Measurements from ENCODE around the gene TNFAIP1.
"Not testable (repeated sequence)": the region's sequence is repeated elsewhere in the genome, so short reads cannot be mapped to it uniquely, and the experiment has no call there.

TNFAIP1 gene

GRCh38 chr17:28338056-28338768, 2.7 kb downstream of the TNFAIP1 start:
- Histone ChIP-seq H3K4me1 (ENCODE audit: control insufficient read depth, insufficient read depth, low read length, unreplicated experiment) (peaks cover 32% of the 10 kb centered on the region), H2AFZ (ENCODE audit: low read length, unreplicated experiment) (no peak overlapping the region), H3K27me3 (ENCODE audit: insufficient read depth, low read length) (no peaks in the 10 kb centered on the region), H3K27ac (ENCODE audit: low read depth, low read length) (peak overlapping the region; percentile 45), H3K4me3 (ENCODE audit: low read depth, low read length) (no peak overlapping the region), H3K79me2 (ENCODE audit: control insufficient read depth, insufficient read depth, low read length, unreplicated experiment) (peaks cover 56% of the 10 kb centered on the region), H3K36me3 (ENCODE audit: insufficient read depth, low read length) (peaks cover 13% of the 10 kb centered on the region; the same call in 1 of the 2 replicates)

DNA sequence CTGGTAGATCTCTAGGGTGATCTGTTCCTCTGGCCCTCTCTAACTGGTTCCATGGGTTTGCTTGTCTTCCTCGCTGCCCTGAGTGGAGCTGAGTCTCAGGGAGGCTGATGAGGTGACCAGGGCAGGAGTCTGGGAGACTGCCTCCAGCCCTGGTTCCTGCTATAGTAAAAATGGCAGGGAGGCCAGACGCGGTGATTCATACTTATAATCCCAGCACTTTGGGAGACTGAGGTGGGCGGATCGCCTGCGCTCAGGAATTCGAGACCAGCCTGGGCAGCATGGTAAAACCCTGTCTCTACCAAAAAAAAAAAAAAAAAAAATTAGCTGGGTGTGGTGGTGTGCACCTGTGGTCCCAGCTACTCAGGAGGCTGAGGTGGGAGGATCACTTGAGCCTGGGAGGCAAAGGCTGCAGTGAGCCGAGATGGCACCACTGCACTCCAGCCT, 3.2 kb downstream of the TNFAIP1 start:
- peaks cover 32% of the 10 kb centered on the region for H3K4me1 ChIP-seq (ENCODE audit: control insufficient read depth, insufficient read depth, low read length, unreplicated experiment)
- H3K79me2 ChIP-seq (ENCODE audit: control insufficient read depth, insufficient read depth, low read length, unreplicated experiment) = peaks cover 50% of the 10 kb centered on the region
- peak overlapping the region; percentile 45 for H3K27ac ChIP-seq (ENCODE audit: low read depth, low read length)
- H3K36me3 ChIP-seq (ENCODE audit: insufficient read depth, low read length) = peaks cover 14% of the 10 kb centered on the region; the same call in 1 of the 2 replicates
- H3K4me3 ChIP-seq (ENCODE audit: low read depth, low read length); H2AFZ ChIP-seq (ENCODE audit: low read length, unreplicated experiment); H3K27me3 ChIP-seq (ENCODE audit: insufficient read depth, low read length): not testable (repeated sequence)

GRCh38 chr17:28339431-28339830, 3.9 kb downstream of the TNFAIP1 start:
- peaks cover 25% of the 10 kb centered on the region for H3K4me1 ChIP-seq (ENCODE audit: control insufficient read depth, insufficient read depth, low read length, unreplicated experiment)
- no peak overlapping the region for H3K4me3 ChIP-seq (ENCODE audit: low read depth, low read length)
- H2AFZ ChIP-seq (ENCODE audit: low read length, unreplicated experiment) = no peak overlapping the region
- H3K36me3 ChIP-seq (ENCODE audit: insufficient read depth, low read length) = peaks cover 21% of the 10 kb centered on the region; the same call in 1 of the 2 replicates
- H3K79me2 ChIP-seq (ENCODE audit: control insufficient read depth, insufficient read depth, low read length, unreplicated experiment) = peaks cover 44% of the 10 kb centered on the region
- H3K27me3 ChIP-seq (ENCODE audit: insufficient read depth, low read length) = no peaks in the 10 kb centered on the region
- H3K27ac ChIP-seq (ENCODE audit: low read depth, low read length) = no peak overlapping the region

GRCh38 chr17:28340374-28340773, 4.8 kb downstream of the TNFAIP1 start:
- Histone ChIP-seq H3K79me2 (ENCODE audit: control insufficient read depth, insufficient read depth, low read length, unreplicated experiment) (peaks cover 37% of the 10 kb centered on the region), H3K4me3 (ENCODE audit: low read depth, low read length) (no peak overlapping the region), H3K27me3 (ENCODE audit: insufficient read depth, low read length) (no peaks in the 10 kb centered on the region), H3K4me1 (ENCODE audit: control insufficient read depth, insufficient read depth, low read length, unreplicated experiment) (peaks cover 24% of the 10 kb centered on the region), H3K27ac (ENCODE audit: low read depth, low read length) (no peak overlapping the region), H2AFZ (ENCODE audit: low read length, unreplicated experiment) (no peak overlapping the region), H3K36me3 (ENCODE audit: insufficient read depth, low read length) (peaks cover 29% of the 10 kb centered on the region)

GRCh38 chr17:28341516-28341915, 6.0 kb downstream of the TNFAIP1 start:
- Histone ChIP-seq H3K79me2 (ENCODE audit: control insufficient read depth, insufficient read depth, low read length, unreplicated experiment) (peaks cover 31% of the 10 kb centered on the region), H3K4me1 (ENCODE audit: control insufficient read depth, insufficient read depth, low read length, unreplicated experiment) (peaks cover 33% of the 10 kb centered on the region), H3K4me3 (ENCODE audit: low read depth, low read length) (no peak overlapping the region), H3K27me3 (ENCODE audit: insufficient read depth, low read length) (no peaks in the 10 kb centered on the region), H3K27ac (ENCODE audit: low read depth, low read length) (no peak overlapping the region), H3K36me3 (ENCODE audit: insufficient read depth, low read length) (peaks cover 34% of the 10 kb centered on the region), H2AFZ (ENCODE audit: low read length, unreplicated experiment) (no peak overlapping the region)

DNA sequence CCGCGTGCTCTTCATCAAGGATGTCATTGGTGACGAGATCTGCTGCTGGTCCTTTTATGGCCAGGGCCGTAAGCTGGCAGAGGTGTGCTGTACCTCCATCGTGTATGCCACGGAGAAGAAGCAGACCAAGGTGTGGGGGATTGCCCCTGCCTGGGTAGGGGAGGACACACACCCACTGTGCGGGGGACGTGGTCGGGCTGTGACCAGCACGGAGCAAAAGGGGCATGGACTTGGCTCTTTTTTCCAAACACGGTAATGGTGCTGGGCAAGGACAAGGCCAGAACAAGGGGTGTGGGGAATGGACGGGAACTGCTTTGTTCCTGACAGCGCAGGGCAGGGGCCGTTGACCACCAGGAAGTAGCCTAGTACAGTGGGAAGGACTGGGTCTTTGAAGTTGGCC, 6.8 kb downstream of the TNFAIP1 start:
- no peak overlapping the region for H3K4me3 ChIP-seq (ENCODE audit: low read depth, low read length)
- H3K36me3 ChIP-seq (ENCODE audit: insufficient read depth, low read length) = peaks cover 36% of the 10 kb centered on the region
- H3K27ac ChIP-seq (ENCODE audit: low read depth, low read length) = no peak overlapping the region
- H3K27me3 ChIP-seq (ENCODE audit: insufficient read depth, low read length) = no peaks in the 10 kb centered on the region
- H2AFZ ChIP-seq (ENCODE audit: low read length, unreplicated experiment) = no peak overlapping the region
- H3K79me2 ChIP-seq (ENCODE audit: control insufficient read depth, insufficient read depth, low read length, unreplicated experiment) = peaks cover 23% of the 10 kb centered on the region
- peaks cover 35% of the 10 kb centered on the region for H3K4me1 ChIP-seq (ENCODE audit: control insufficient read depth, insufficient read depth, low read length, unreplicated experiment)

DNA sequence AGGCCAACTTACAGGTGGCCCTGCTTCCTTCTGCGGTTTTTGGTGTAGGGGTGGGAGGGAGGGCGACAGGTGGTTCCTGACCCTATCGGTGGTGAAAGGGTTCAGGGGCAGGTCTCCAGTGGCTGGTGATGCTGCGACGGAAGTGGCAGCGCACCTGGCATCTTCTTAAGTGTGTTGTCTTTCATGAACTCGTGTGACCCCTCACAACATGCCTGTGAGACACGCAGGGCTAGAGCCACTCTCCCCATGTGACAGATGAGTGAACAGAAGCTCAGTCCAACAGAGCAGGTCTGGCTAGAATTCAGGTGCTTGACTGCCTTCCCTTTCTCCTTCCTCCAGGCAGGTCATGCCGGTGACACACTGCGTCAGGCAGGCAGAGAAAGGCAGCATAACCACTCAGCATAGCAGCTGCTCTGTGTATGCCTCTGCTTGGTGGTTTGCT, 8.0 kb downstream of the TNFAIP1 start:
- H3K79me2 ChIP-seq (ENCODE audit: control insufficient read depth, insufficient read depth, low read length, unreplicated experiment) = peaks cover 12% of the 10 kb centered on the region
- no peak overlapping the region for H3K4me3 ChIP-seq (ENCODE audit: low read depth, low read length)
- H3K27me3 ChIP-seq (ENCODE audit: insufficient read depth, low read length) = no peaks in the 10 kb centered on the region
- no peak overlapping the region for H2AFZ ChIP-seq (ENCODE audit: low read length, unreplicated experiment)
- H3K4me1 ChIP-seq (ENCODE audit: control insufficient read depth, insufficient read depth, low read length, unreplicated experiment) = peaks cover 32% of the 10 kb centered on the region
- H3K27ac ChIP-seq (ENCODE audit: low read depth, low read length) = no peak overlapping the region
- peaks cover 36% of the 10 kb centered on the region for H3K36me3 ChIP-seq (ENCODE audit: insufficient read depth, low read length)

DNA sequence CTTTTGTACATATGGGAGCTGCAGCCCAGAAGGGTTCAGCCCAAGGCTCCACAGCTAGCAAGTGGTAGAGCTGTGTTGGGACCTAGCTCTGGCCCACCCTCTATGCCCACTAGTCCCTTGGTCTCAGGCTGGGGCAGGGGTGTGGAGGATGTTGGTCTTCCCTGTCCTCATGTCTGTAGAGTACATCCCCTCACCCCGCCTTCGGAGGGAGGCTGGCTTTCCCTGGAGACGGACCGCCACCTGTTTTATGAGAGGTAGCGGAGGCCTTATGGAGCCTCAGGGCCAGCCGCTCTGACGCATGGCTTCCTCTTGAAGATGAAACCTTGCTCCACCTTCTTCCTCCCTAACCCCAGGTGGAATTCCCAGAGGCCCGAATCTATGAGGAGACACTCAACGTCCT, 8.4 kb downstream of the TNFAIP1 start:
- H3K27me3 ChIP-seq (ENCODE audit: insufficient read depth, low read length) = no peaks in the 10 kb centered on the region
- H3K79me2 ChIP-seq (ENCODE audit: control insufficient read depth, insufficient read depth, low read length, unreplicated experiment) = peaks cover 9% of the 10 kb centered on the region
- no peak overlapping the region for H3K4me3 ChIP-seq (ENCODE audit: low read depth, low read length)
- H3K4me1 ChIP-seq (ENCODE audit: control insufficient read depth, insufficient read depth, low read length, unreplicated experiment) = peaks cover 29% of the 10 kb centered on the region
- no peak overlapping the region for H3K27ac ChIP-seq (ENCODE audit: low read depth, low read length)
- H2AFZ ChIP-seq (ENCODE audit: low read length, unreplicated experiment) = no peak overlapping the region
- H3K36me3 ChIP-seq (ENCODE audit: insufficient read depth, low read length) = peaks cover 36% of the 10 kb centered on the region

DNA sequence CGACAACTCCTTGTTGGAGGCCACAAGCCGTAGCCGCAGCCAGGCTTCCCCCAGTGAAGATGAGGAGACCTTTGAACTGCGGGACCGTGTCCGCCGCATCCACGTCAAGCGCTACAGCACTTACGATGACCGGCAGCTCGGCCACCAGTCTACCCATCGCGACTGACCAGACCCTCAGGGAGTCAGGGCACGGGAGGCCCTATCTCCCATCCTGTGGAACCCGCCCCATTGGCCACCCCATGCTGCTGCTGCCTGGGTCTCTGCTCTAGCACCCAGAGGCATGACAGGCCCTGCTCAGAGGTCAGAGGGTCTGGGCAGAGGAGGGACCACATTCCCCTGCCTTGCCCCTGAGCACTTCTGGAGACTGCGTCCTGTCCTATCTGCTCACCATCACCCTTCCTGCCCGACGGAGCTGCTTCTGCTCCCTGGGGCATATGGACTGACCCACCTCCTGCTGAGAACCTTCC, 8.9 kb downstream of the TNFAIP1 start:
- Histone ChIP-seq H3K36me3 (ENCODE audit: insufficient read depth, low read length) (peaks cover 36% of the 10 kb centered on the region), H3K79me2 (ENCODE audit: control insufficient read depth, insufficient read depth, low read length, unreplicated experiment) (peaks cover 6% of the 10 kb centered on the region), H3K27me3 (ENCODE audit: insufficient read depth, low read length) (no peaks in the 10 kb centered on the region), H3K27ac (ENCODE audit: low read depth, low read length) (no peak overlapping the region), H3K4me1 (ENCODE audit: control insufficient read depth, insufficient read depth, low read length, unreplicated experiment) (peaks cover 29% of the 10 kb centered on the region), H3K4me3 (ENCODE audit: low read depth, low read length) (no peak overlapping the region), H2AFZ (ENCODE audit: low read length, unreplicated experiment) (no peak overlapping the region)

DNA sequence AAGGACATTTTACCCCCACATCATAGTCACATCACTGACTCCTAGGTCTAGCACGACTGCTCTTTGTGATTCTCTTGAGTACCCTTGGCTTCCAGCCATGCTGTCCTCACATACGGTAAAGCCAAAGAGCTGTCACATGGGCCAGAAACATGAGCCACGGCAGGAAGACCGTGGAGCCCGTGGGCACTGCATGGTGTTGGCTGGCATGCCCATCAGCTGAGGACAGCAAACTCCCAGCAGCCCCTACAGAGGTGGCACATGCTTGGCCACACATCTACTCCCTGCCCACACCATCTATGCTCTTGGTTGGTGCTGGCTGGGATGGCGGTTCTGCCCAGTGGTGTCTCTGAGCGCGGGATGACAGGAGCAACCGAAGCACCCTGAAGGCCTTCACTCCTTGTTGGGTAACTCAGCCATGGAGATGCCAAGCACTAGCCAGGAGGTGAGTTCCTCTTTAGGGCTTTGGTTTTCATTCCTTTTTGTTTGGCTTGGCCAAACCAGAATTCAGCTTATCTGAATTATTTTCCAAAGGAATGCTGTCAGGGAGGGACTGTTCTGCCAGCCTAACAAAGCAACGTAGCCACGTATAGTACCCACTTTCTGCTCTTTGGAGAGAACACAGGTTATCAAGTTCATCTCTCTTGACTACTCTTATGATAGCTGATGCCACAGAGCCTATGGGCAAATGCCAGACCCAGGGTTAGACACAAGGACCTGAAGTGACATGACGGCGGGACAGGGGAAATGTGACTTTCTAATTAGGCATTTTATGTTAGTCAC, 10.0 kb downstream of the TNFAIP1 start:
- Histone ChIP-seq H3K79me2 (ENCODE audit: control insufficient read depth, insufficient read depth, low read length, unreplicated experiment) (no peaks in the 10 kb centered on the region), H3K27me3 (ENCODE audit: insufficient read depth, low read length) (no peaks in the 10 kb centered on the region), H3K4me1 (ENCODE audit: control insufficient read depth, insufficient read depth, low read length, unreplicated experiment) (peaks cover 29% of the 10 kb centered on the region), H3K4me3 (ENCODE audit: low read depth, low read length) (no peak overlapping the region), H2AFZ (ENCODE audit: low read length, unreplicated experiment) (no peak overlapping the region), H3K27ac (ENCODE audit: low read depth, low read length) (peak overlapping the region; percentile 75), H3K36me3 (ENCODE audit: insufficient read depth, low read length) (peaks cover 40% of the 10 kb centered on the region)

Measured in ACC112 (cell line).